Activated CD8-positive, alpha-beta memory T cell treated with anti-CD3 and anti-CD28 coated beads, Interleukin-2, amount 50 U/mL, for 4 hours (primary cell): ENCODE results near the gene KCNJ12.
"Not testable (repeated sequence)": the region's sequence is repeated elsewhere in the genome, so short reads cannot be mapped to it uniquely, and the experiment has no call there.

Experiments
- DNase-seq: peaks from one replicate; pipeline ENCODE4 v3.0.0-alpha.2; 2020

KCNJ12 gene

DNA sequence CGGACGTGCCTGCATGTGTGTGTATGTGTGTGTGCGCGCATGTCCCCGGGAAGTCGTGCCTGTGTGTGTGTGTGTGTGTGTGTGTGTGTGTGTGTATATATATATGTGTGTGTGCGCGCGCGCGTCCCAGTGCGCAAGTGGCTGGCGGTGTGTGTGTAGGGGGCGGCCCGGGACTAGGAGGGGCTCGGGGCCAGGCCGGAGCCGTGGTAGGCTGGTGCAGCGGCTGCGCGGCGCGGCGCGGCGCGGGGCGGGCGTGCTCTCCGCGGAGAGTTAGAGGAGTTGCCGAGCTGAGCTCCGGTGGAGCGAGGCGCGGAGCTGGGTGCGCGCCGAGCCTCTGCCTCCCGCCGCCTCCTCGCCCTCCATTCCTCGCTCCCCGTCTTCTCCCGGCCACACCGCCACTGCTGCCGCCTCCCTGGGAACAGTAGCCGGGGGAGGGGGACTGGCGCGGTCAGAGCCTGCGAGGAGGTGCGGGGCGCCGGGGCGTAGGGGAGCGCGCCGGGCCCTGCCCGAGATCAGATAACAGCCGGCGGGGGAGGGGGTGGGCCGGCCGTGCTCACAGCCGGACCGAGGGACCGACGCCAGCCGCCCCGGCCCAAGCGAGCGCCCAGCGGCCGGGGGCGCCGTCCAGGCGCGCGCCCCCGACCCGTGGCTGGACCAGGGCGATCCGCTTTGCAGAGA is at the start of gene KCNJ12:
KCNJ12 (plus strand) TSS at position 277 of the 678 bp plus-strand sequence. CDS start 38,986 bp downstream, outside the sequence.
- no peak for DNase-seq

DNA sequence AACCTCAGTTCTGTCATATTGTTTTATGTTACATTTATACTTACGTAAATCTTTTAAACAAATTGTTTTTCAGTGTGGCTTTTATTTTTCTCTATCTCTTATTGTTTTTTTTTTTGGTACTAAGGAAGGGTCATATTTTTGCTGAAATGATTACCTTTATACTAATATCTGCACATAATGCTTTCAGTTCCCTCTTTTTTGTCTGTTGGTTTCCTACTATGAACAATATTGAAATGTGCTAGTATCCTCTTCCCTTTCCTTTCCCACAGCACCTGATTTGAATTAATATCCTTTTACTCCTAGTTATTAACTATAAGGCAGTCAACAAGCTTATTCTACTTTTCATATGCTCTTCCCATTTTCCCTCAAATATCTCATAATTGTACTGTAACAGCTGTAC is 48.2 kb upstream of the KCNJ12 start:
- not testable (repeated sequence) for DNase-seq

DNA sequence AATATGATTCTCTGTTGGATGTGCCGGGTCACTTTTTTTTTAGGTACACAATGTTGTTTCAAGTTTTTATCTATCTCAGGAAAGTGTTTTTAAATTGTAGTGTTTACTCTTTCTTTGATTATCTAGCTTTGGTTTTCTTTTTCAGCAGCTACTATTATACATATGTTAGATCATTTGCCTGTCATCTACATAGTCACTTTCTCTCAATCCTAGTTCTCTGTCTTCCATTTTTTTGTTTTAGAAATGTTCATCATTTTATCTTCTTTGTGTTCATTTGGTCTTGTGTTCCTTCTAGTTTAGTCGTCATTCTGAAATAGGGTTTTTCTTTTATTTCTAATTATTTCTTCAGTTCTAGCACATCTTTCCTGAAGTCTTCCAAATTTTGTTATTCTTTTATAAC is 47.4 kb upstream of the KCNJ12 start:
- not testable (repeated sequence) for DNase-seq

DNA sequence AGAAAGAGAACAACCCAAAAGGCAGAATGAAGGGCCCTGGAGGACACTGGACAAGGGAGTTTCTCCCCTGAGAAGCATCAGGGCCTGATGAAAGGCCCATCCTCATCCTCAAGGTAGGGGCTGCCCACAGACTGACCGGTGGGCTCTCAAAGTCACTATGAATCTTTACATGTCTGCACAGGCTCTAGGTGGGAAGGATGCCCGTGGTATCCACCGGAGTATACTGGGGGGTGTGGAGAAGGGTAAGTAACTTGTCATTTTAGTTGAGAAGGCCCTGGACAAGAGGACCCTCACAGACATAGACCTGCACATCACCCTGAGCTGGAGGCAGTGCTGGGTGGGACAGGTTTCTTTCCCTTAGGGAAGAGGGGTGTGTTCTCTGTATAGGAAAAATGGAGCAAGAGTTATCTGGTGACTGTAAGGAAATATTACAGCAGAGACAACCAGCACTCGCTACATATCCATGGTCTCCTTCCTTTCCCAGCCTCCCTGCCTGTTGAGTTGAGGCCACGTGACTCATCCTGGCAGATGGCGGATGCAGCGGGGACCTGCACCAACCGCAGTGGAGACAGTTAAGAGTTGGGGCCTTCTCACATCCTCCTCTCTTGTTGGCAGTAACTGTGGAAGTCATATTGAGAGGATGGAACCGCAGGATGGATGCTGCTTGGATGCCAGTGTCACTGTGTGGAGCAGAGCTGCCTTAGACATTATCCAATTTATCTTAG is 45.6 kb upstream of the KCNJ12 start:
- no peak for DNase-seq

DNA sequence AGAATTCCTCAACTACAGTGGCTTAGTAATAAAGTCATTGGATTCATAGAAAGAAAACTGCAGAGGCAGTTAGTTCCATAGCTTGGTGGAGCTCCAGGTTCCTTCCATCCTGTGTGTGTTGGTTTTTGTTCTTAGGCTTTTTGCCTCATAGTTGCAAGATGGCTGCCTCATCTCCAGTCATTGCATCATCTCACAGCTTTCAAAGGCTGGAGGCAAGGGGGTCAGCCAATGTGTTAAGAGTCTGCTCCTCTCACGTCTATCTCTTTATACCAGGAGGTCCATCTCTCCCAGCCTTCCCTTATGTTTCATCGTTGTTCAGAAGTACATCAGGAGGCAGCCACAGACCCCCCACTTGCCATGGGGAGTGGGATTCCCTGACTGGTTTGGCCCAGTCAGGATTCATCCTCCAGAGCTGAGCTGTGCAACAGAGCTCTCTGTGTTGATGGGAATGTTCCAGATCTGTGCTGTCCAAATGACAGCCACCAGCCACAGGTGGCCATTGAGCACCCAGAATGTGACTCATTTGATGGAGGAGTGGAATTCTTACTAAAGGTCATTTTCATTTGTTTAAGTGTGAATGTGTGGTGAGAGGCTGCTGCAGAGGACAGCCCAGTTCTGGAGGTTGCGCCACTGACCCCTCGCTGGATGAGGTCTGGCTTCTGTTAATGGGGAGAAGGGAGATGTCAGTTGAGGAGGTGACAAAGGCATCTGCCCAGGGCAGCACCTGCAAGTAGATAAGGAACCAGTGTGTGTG is 39.4 kb upstream of the KCNJ12 start:
- not testable (repeated sequence) for DNase-seq

DNA sequence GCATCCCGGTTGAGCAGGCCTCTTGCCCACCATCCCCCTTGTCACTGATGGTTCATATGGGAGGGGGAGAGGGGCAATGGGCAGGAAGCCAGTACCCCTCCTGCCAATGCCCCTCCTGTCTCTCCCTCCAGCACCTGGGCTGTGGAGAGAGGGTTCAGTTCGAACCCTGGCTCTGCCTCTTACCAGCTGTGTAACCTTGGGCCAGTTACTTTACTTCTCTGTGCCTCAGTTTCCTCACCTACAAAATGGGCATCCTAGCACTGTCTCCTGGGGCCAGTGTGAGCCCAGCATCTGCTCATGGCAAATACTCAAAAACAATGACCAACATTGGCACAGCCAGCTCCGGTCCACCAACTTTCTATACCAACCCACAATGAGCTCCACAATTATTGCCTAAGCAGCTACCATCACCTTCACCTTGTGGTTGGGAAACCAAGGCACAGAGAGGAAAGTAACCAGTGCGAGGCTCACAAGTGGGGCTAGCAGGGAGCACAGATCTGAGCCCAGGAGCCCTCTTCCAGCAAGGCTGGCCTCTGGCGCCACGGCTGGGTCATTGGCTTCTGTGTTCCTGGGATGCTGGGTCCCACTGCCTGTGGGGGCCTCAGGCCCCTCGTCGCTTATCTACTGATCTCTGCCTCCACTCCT is 38.1 kb upstream of the KCNJ12 start:
- DNase-seq: not testable (repeated sequence)

DNA sequence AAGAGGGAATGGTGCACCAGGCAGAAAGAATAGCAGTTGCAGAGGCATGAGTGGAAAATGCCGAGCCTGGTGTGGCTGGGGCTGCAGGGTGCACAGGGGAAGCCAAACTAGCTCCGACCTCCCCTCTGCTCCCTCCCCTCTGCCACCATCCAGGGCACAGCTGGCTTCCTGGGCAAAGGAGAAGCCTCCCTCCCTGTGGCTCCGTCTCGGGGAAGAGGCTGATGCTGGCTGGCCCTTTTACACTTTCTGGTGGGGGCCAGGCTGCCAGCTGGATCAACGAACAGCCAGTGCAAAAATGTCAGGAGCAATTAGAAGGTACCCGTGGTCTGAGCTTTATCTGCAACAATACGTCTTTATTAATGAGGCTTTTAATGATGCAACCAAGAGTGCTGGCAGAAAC is 37.1 kb upstream of the KCNJ12 start:
- DNase-seq: no peak

DNA sequence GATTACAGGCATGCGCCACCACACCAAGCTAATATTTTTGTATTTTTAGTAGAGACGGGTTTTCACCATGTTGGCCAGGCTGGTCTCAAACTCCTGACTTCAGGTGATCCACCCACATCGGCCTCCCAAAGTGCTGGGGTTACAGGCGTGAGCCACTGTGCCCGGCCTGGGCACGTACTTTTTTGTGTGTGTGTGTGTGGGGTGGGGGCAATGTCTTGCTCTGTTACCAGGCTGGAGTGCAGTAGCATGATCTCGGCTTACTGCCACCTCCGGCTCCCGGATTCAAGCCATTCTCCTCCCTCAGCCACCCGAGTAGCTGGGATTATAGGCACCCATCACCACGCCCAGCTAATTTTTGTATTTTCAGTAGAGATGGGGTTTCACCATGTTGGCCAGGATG is 36.6 kb upstream of the KCNJ12 start:
- DNase-seq: not testable (repeated sequence)

DNA sequence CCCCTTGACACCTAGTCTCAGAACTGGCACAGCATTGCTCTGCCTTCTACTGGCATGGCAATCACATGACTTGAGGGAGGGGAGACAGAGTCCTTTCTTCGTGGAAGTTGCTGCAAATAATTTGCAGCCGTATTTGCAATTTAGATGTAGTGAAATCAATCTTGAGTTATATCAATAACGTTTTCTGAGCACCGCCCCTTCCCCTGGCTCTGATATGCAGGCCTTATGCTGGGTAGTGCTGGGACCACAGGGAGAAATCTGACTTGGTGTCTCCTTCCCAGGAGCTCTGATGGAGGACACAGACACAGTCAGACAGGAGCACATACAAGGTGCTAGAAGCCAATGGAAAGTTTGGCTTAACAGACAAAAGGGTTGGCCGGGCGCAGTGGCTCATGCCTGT is 35.8 kb upstream of the KCNJ12 start:
- not testable (repeated sequence) for DNase-seq

DNA sequence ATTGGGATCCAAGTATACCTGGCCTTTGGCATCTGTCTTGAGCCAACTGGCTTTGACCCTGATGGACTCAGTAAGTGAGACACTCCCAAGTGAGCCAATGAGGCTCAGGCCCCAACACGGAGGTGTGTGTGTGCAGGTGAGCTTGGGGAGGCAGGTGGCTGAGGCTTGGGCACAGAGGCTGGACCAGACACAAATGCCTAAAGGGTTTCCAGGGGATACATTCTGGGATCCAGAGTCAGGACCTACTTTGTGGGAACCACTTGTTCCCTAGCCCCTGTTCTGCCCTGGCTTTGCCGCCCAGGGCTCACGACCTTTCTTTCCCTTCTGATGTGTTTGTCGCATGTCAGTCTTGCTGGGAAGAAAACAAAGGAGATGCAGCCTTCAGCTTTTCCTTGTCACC is 34.9 kb upstream of the KCNJ12 start:
- DNase-seq: not testable (repeated sequence)

DNA sequence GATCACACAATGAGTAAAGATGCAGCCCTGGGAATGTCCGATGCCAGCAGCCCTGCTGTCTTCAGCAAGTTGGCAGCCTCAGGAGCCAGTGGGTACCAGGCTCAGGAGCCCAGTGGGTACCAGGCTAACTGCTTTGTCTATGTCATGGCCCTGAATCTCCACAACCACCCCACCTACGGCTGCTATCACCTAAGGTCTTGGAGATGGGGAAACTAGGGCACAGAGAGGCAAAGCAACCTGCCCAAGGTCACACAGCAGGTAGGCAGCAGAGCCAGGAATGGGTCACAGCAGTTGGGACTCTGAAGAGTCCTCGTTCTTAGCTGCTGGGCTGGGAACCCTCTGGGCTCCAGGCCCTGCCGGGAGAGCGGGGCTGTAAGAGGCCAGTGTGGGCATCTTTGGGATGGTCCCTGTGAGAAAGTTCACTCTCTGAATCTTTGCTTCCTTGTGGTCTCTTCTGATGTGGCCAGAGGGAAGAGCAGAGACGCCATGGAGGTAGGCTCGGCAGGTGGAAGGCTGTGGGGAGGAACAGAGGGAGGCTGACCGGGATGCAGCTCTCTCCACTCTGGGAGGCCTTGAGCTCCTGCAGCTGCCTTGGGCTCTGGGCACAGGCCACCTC is 34.1 kb upstream of the KCNJ12 start:
- DNase-seq: not testable (repeated sequence)

DNA sequence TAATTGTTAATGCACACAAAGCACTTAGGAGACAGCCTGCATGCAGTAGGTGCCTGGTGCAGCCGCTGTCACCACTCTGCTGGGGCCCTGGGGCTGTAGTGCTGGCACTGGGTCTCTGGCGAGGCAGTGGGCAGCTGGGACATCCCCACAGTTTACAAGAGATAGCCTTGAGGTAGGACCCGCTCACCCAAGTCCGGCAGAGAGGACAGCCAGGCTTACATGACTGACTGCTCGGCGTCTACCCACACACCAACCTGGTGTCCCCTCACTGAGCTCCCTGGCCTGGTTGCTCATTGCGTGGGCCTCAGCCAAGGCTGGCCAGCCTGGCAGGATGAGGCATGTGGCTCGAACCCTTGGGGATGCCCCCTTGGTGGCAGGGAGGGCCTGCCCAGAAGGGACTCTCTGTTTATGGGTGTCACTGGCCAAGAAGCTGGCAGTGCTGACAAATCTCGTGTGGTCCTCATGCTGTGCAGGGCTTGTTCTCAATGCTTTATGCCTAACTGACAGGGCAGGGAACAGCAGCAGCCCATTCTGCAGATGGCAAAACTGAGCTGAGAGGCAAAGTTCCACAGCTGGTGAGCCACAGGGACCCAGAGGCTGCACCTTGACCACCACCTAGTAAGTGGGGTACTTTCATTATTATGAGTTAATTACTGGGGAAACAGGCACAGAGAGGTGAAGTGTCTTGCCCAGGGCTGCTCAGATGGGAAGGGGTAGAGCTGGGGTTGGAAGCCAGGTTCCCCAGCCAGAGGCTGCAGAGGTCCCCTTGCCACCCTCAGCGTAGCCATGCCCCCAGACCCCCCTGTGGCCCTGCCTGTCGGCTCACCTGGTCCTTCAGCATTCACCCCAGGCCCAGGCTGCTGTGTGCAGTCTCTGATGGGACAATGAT is 32.9 kb upstream of the KCNJ12 start:
- DNase-seq: not testable (repeated sequence)

DNA sequence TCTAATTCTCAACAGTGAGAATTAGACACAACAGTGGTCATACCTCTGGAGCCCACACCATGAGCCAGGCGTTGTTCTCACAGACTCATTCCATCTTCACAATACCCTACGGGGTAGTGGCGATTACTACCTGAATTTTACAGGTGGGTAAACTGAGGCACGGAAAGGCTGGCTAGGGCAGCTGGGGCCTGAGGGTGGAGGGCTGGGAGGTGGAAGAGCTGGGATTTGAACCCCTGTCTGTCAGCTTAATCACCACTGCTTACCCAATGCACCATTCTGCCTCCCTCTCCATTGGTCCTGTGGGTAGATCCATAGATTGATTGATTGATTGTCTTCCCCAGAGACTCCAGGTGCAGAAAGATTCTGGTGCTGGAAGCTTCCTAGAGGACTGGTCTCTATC is 31.4 kb upstream of the KCNJ12 start:
- not testable (repeated sequence) for DNase-seq

DNA sequence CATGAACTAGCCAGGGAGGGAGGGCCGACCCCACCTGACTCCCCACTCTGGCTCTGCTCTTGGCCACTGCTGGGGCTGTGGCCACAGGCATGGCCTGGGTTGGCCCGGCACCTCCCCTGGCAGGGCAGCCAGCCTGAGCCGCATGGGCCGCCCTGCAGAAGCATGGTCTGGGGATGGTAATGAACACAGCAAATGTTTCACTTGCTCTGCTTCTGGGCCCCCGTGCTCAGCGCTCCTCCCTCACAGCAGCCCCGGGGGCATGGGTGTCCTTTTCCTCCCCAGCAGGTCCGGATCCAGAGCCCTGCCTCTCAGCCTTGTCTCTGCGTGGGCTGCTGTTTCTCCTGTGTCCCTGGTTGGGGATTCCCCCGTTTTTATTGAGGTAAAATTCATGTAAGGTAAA is 30.9 kb upstream of the KCNJ12 start:
- no peak for DNase-seq

DNA sequence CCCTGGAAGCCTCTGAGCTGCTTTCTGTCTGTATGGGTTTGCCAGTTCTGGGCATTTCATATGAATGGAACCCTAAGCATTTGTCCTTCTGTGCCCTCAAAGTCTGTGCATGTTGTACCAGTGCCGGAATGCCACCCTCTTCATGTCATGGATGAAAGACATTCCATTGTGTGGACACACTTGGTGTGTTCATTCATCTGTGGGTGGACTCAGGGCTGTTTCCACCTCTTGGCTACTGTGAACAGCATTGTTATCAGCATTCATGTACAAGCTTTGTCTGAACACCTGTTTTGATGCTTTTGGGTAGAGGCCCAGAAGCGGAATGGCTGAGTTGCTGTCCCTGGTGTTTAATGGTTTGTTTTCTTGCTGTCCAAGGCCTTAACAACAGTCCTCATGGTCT is 30.1 kb upstream of the KCNJ12 start:
- not testable (repeated sequence) for DNase-seq

DNA sequence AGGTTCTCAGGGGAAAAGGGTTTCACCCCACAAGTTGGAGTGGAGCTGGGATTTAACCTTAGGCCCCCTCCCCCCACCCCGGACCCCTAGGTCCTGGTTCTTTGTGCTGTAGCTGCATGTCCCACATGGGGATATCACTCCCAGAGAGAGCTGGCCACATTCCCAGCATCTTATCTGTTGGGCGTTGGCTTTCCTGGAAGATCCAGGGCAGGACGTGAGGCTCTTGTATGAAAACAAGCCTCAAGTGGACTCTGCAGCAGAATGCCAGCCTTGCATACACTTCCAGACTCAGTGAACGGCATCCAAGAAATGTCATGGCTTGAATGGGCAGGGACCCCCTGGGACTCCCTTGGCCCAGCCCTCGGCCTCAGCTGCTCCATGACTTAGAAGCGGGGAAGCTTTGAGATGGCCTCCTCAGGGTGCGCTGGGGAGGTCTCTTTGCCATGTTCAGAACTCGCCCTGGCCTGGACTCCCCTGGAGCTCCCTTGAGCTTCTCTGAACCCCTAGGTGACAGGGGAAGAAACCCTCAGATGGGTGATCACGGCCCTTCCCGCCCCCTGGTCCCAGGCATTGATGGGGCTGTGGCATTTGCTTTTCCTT is 29.4 kb upstream of the KCNJ12 start:
- DNase-seq: not testable (repeated sequence)

DNA sequence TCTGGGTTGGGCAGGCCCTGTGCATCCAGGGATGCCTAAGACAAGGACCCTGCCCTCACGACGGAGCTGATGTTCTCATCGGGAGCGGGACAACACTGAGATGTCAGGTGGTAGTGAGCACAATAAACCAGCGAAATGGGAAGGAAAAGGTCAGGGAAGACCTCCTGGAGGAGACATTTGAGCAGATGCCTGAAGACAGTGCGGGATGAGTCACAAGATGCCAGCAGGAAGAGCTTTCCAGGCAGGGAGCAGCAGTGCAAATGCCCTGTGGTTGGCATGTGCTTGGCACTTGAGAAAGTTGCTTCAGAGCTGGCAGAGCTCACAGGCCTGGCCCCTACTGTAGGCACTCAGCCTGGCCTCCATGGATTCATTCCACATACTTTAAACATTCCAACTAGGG is 28.5 kb upstream of the KCNJ12 start:
- not testable (repeated sequence) for DNase-seq

DNA sequence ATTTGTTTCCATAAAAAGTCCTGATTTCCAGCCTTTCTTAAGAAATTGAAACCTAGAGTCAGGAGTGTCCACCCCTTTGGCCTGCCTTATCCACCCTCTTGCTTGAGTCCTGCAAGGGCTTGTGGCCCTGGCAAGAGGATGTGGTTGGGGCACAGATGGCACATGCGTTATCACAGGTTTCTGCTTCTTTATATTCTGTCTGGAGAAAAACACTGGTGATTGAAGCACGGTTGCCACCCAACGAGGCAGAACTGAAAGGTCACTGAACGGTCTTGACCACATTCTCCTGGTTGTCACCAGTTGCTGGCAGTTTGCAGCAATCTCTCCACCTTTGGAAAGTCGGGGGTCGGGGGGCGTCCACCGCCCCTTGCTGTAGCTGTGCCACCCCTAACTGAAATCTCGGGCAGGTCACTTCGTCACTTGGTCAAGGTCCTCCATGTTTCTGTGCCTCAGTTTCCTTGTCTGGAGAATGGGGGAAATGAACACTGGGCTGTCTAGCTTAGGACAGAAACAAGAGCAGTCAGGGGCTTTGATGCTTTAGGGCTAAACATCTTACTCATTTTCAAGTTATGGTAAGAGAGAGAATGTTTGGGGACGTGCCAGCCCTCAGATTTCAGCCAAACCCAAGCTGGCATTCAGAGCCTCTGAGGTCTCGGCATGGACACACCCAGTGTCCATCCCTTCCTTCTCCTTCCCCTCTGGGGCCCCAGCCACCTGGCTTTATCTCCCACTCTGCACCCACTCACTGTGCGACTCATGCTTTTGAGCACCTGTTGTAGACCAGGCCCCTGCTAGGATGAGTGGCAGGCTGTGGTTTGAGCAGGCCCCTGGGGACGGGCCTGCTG is 27.9 kb upstream of the KCNJ12 start:
- not testable (repeated sequence) for DNase-seq

DNA sequence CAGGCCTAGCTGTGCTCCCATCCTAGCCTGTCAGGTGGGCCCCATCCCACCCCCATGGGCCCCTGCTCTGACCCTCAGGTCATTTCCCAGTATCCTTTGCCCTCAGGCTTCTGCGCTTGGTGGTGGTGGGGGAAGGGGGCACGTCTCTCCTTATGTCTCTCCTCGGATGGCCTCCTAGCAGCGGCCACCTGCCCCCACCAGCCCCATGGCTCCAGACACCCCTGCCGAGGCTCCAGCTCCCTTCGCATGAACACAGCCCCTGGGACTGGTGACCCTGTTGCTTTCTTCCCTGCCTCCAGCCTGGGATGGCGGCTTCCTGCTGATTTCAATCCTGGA is 27.3 kb upstream of the KCNJ12 start:
- DNase-seq: not testable (repeated sequence)

DNA sequence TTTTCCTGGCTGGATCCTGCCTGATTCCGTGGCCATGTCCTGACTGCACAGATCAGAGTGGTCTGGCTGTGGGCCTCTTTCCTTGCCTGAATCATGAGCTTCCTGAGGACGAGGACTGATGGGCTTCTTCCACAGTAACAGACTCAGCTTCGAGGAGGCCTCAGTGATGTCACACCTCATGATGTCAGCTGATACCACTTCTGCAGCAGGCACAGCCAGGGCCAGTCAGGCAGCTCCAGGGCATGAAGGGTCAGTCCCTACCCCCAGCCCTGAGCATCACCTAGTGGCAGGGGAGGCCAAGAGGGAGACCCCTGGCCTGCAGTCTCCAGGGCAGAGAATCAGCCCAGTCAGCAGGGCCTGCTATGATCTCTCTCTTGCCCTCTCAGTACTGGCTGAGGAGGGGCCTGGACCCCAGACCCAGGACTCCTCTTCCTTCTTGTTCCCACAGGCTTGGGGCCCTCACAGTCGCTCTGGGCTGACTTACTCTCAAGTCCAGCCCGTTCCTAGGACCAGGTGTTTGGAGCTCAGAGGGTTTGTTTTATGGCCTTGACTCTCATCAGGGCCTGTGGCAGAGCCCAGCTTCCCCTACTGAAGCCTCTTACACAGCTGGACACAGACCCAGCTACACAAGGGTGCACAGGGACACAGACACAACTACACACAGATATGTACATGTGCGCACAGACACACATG is 26.7 kb upstream of the KCNJ12 start:
- not testable (repeated sequence) for DNase-seq
